Measurements from ENCODE around the gene MTHFSD. TPM values are rescaled to one million over a fixed set of nuclear protein-coding genes. Genes with fewer than 3 reads are reported as not detected.

The MTHFSD gene
- polyA plus RNA-seq, 1 donor (not counting 4 experiments of a cell fraction or from before 2014, with no cell fraction given) = 14.7 TPM

GRCh38 chr16:86496262-86496928, 58.6 kb downstream of the MTHFSD start:
- Histone ChIP-seq H3K9me3 (ENCODE audit: control insufficient read depth, low read depth, low read length) (no peaks in the 10 kb centered on the region), H3K9ac (ENCODE audit: control insufficient read depth, extremely low read depth, insufficient read depth, low read length) (no peak overlapping the region), H3K79me2 (ENCODE audit: control insufficient read depth, insufficient read depth, low read length) (no peaks in the 10 kb centered on the region), H3K4me2 (ENCODE audit: control insufficient read depth, extremely low read depth, insufficient read depth, low read depth, low read length) (no peak overlapping the region), H3K4me1 (ENCODE audit: control insufficient read depth, extremely low read depth, insufficient read depth, low read length) (no peaks in the 10 kb centered on the region), H3K27me3 (ENCODE audit: control insufficient read depth, extremely low read depth, insufficient read depth, low read length) (peaks cover 94% of the 10 kb centered on the region), H2AFZ (ENCODE audit: control insufficient read depth, low read length) (no peak overlapping the region), H3K36me3 (ENCODE audit: control insufficient read depth in 2 of 2, extremely low read depth in 1 of 2, insufficient read depth in 2 of 2, low read length in 2 of 2) (no peaks in the 10 kb centered on the region), H3K4me3 (ENCODE audit: control insufficient read depth in 2 of 3, extremely low read depth in 1 of 3, insufficient read depth in 2 of 3, low read depth in 1 of 3, low read length in 3 of 3) (no peak overlapping the region), H3K9me1 (ENCODE audit: control insufficient read depth, extremely low read depth, insufficient read depth, low read length) (no peaks in the 10 kb centered on the region), H4K20me1 (ENCODE audit: control insufficient read depth, extremely low read depth, insufficient read depth, low read length) (no peaks in the 10 kb centered on the region), H3K27ac (ENCODE audit: control insufficient read depth, insufficient read depth, low read length) (no peak overlapping the region)
- no peak for FAIRE-seq
- DNase-seq (ENCODE audit: low read depth, low spot score) = no peak
- dilution Hi-C loops (cut with MboI; ENCODE audit: extremely low pct_ligation_motif_present, low sequenced_read_pairs) = no loop called here
- no peak for TF ChIP-seq EZH2 (IDR thresholded peaks at IDR 0.05; ENCODE audit: low read length)
- no peak for TF ChIP-seq CTCF (optimal IDR thresholded peaks at IDR 0.05 in 1 of 3, IDR thresholded peaks at IDR 0.05 in 1 of 3, conservative IDR thresholded peaks at IDR 0.05 in 1 of 3; ENCODE audit: extremely low read depth in 1 of 3, insufficient read depth in 2 of 3, low read length in 3 of 3)

- TF ChIP-seq CTCF (optimal IDR thresholded peaks at IDR 0.05 in 1 of 3, IDR thresholded peaks at IDR 0.05 in 1 of 3, conservative IDR thresholded peaks at IDR 0.05 in 1 of 3; ENCODE audit: extremely low read depth in 1 of 3, insufficient read depth in 2 of 3, low read length in 3 of 3) = no peak
- no peak for TF ChIP-seq EZH2 (IDR thresholded peaks at IDR 0.05; ENCODE audit: low read length)
- dilution Hi-C loops (cut with MboI; ENCODE audit: extremely low pct_ligation_motif_present, low sequenced_read_pairs) = no loop called here
- Histone ChIP-seq H3K9me1 (ENCODE audit: control insufficient read depth, extremely low read depth, insufficient read depth, low read length) (no peaks in the 10 kb centered on the region), H3K9me3 (ENCODE audit: control insufficient read depth, low read depth, low read length) (no peaks in the 10 kb centered on the region), H3K79me2 (ENCODE audit: control insufficient read depth, insufficient read depth, low read length) (no peaks in the 10 kb centered on the region), H3K36me3 (ENCODE audit: control insufficient read depth in 2 of 2, extremely low read depth in 1 of 2, insufficient read depth in 2 of 2, low read length in 2 of 2) (no peaks in the 10 kb centered on the region), H3K27me3 (ENCODE audit: control insufficient read depth, extremely low read depth, insufficient read depth, low read length) (peaks cover 94% of the 10 kb centered on the region), H3K27ac (ENCODE audit: control insufficient read depth, insufficient read depth, low read length) (no peak overlapping the region), H4K20me1 (ENCODE audit: control insufficient read depth, extremely low read depth, insufficient read depth, low read length) (no peaks in the 10 kb centered on the region), H3K4me1 (ENCODE audit: control insufficient read depth, extremely low read depth, insufficient read depth, low read length) (no peaks in the 10 kb centered on the region), H3K9ac (ENCODE audit: control insufficient read depth, extremely low read depth, insufficient read depth, low read length) (no peak overlapping the region), H3K4me2 (ENCODE audit: control insufficient read depth, extremely low read depth, insufficient read depth, low read depth, low read length) (no peak overlapping the region), H2AFZ (ENCODE audit: control insufficient read depth, low read length) (no peak overlapping the region), H3K4me3 (ENCODE audit: control insufficient read depth in 2 of 3, extremely low read depth in 1 of 3, insufficient read depth in 2 of 3, low read depth in 1 of 3, low read length in 3 of 3) (no peak overlapping the region)
- FAIRE-seq = no peak
- no peak for DNase-seq (ENCODE audit: low read depth, low spot score)
These were observed 59.2 kb downstream of the MTHFSD start for GRCh38 chr16:86495756-86496261.
